H1 (cell line): ENCODE measurements around the gene KCNJ18. TPM values are rescaled to one million over a fixed set of nuclear protein-coding genes. Genes with fewer than 3 reads are reported as not detected.
"Not testable (repeated sequence)": the region's sequence is repeated elsewhere in the genome, so short reads cannot be mapped to it uniquely, and the experiment has no call there.

Source experiments
- CTCF ChIA-PET: fragments of 300-600 bp; sonication (Branson Sonifier 250); formaldehyde crosslinking; loops from one replicate; lab custom pipeline; 2021; ENCODE audit not compliant: partially characterized antibody; lab: Charles Lee
- POLR2A ChIA-PET: fragments of 300-600 bp; sonication (Branson Sonifier 250); formaldehyde crosslinking; loops from one replicate; lab custom pipeline; 2021; ENCODE audit warnings: inconsistent platforms; ENCODE audit not compliant: partially characterized antibody; lab: Charles Lee
- DNase-seq, 2 experiments: peaks; one replicate each; pipeline versions ENCODE4 v3.0.0 to v3.0.0-alpha.2; 2010 to 2022; ENCODE audit warnings: low spot score in 2 of 2, low read depth in 1 of 2, mixed read lengths in 1 of 2
- FAIRE-seq: peaks from 2 replicates; lab custom pipeline; 2011; peaks lifted over from hg19 to GRCh38; lab: Jason Lieb, UNC
- H2AFZ ChIP-seq: 2 replicates; pipeline ENCODE4 v1.8.1; 2012; ENCODE audit warnings: low read length, inconsistent platforms
- H2AK5ac ChIP-seq: 2 replicates; pipeline ENCODE4 v1.6.1; 2013; ENCODE audit warnings: low read depth, low read length
- H2BK120ac ChIP-seq: replicated peaks from 2 replicates; pipeline ENCODE3; 2013; ENCODE audit warnings: low read depth, low read length, inconsistent platforms
- H2BK12ac ChIP-seq: 2 replicates; pipeline ENCODE4 v1.6.1; 2013; ENCODE audit warnings: low read depth, low read length
- H2BK15ac ChIP-seq: 2 replicates; pipeline ENCODE4 v1.6.1; 2013; ENCODE audit warnings: low read length
- H2BK20ac ChIP-seq: 2 replicates; pipeline ENCODE4 v1.6.1; 2013; ENCODE audit warnings: low read length
- H2BK5ac ChIP-seq: 2 replicates; pipeline ENCODE4 v1.6.1; 2013; ENCODE audit warnings: low read depth, low read length
- H3K14ac ChIP-seq: 2 replicates; pipeline ENCODE4 v1.6.1; 2013; ENCODE audit warnings: inconsistent platforms; ENCODE audit not compliant: insufficient read length
- H3K18ac ChIP-seq: 2 replicates; pipeline ENCODE4 v1.6.1; 2013; ENCODE audit warnings: low read length; ENCODE audit errors: extremely low read depth
- H3K23ac ChIP-seq: 2 replicates; pipeline ENCODE4 v1.6.1; 2013; ENCODE audit warnings: inconsistent platforms; ENCODE audit not compliant: insufficient read length
- H3K23me2 ChIP-seq: 2 replicates; pipeline ENCODE4 v1.6.1; 2013; ENCODE audit warnings: low read depth, low read length
- H3K27ac ChIP-seq: 2 replicates; pipeline ENCODE4 v1.6.1; 2011; ENCODE audit warnings: low read depth, low read length, inconsistent platforms
- H3K27me3 ChIP-seq, 4 experiments: replicated peaks in 1 of 4; 1 replicate in 1 of 4; 2 replicates in 3 of 4; pipeline versions ENCODE4 v1.6.1 to v1.8.1; 2011 to 2013; ENCODE audit warnings: low read length in 3 of 4, mild to moderate bottlenecking in 3 of 4, inconsistent platforms in 2 of 4, mixed read lengths in 2 of 4, moderate library complexity in 1 of 4; ENCODE audit not compliant: control insufficient read depth in 3 of 4, insufficient read depth in 3 of 4; ENCODE audit errors: extremely low read depth in 1 of 4
- H3K36me3 ChIP-seq, 4 experiments: 2 replicates each; pipeline versions ENCODE4 v1.6.1 to v1.8.1; 2011 to 2013; ENCODE audit warnings: mild to moderate bottlenecking in 4 of 4, low read length in 3 of 4, moderate library complexity in 2 of 4, control low read depth in 1 of 4, inconsistent platforms in 1 of 4; ENCODE audit not compliant: insufficient read depth in 4 of 4, control insufficient read depth in 2 of 4
- H3K4ac ChIP-seq: replicated peaks from 2 replicates; pipeline ENCODE3; 2013; ENCODE audit warnings: low read length, low read depth, mixed read lengths, inconsistent platforms; ENCODE audit not compliant: insufficient read length
- H3K4me1 ChIP-seq, 4 experiments: replicated peaks in 1 of 4; 1 replicate in 1 of 4; 2 replicates in 3 of 4; pipeline versions ENCODE4 v1.6.1 to v1.8.1; 2011 to 2013; ENCODE audit warnings: low read length in 3 of 4, inconsistent platforms in 2 of 4, mixed read lengths in 1 of 4; ENCODE audit not compliant: insufficient read depth in 4 of 4, control insufficient read depth in 3 of 4
- H3K4me2 ChIP-seq, 2 experiments: 2 replicates each; pipeline versions ENCODE4 v1.6.1 to v1.8.1; 2011 to 2013; ENCODE audit warnings: low read depth in 2 of 2, low read length in 2 of 2, control low read depth in 1 of 2, inconsistent platforms in 1 of 2, mild to moderate bottlenecking in 1 of 2; ENCODE audit not compliant: insufficient read depth in 1 of 2
- H3K4me3 ChIP-seq, 4 experiments: fragments of 200-600, 300-600 bp in 1 of 4; sonication (generic), shearing (Covaris generic), sonication (Bioruptor Twin) in 1 of 4; 2 replicates each; pipeline versions ENCODE4 v1.5.1 to v1.8.1; 2011 to 2016; ENCODE audit warnings: low read length in 4 of 4, low read depth in 3 of 4, control low read depth in 2 of 4, inconsistent platforms in 2 of 4, mild to moderate bottlenecking in 2 of 4, mixed read lengths in 1 of 4, moderate library complexity in 1 of 4; ENCODE audit not compliant: insufficient read depth in 2 of 4; ENCODE audit errors: extremely low read depth in 1 of 4
- H3K56ac ChIP-seq: replicated peaks from 2 replicates; pipeline ENCODE3; 2013; ENCODE audit warnings: low read depth, mild to moderate bottlenecking, mixed read lengths, low read length, inconsistent platforms; ENCODE audit not compliant: insufficient read length
- H3K79me1 ChIP-seq: 2 replicates; pipeline ENCODE4 v1.6.1; 2013; ENCODE audit warnings: low read depth, low read length, control low read depth
- H3K79me2 ChIP-seq, 2 experiments: 2 replicates each; pipeline versions ENCODE4 v1.6.1 to v1.8.1; 2012 to 2013; ENCODE audit warnings: low read length in 2 of 2, mild to moderate bottlenecking in 2 of 2, inconsistent platforms in 1 of 2; ENCODE audit not compliant: insufficient read depth in 2 of 2, control insufficient read depth in 1 of 2
- H3K9ac ChIP-seq, 4 experiments: replicated peaks in 1 of 4; 1 replicate in 1 of 4; 2 replicates in 3 of 4; pipeline versions ENCODE4 v1.6.1 to v1.8.1; 2011 to 2013; ENCODE audit warnings: low read depth in 3 of 4, low read length in 3 of 4, control low read depth in 2 of 4, mild to moderate bottlenecking in 2 of 4, moderate library complexity in 2 of 4, inconsistent platforms in 1 of 4; ENCODE audit errors: extremely low read depth in 1 of 4
- H3K9me3 ChIP-seq, 2 experiments: 2 replicates each; pipeline versions ENCODE4 v1.6.1 to v1.8.1; 2012 to 2013; ENCODE audit warnings: mild to moderate bottlenecking in 2 of 2, moderate library complexity in 2 of 2, control low read depth in 1 of 2, inconsistent platforms in 1 of 2, low read depth in 1 of 2, low read length in 1 of 2, mixed read lengths in 1 of 2; ENCODE audit not compliant: insufficient read depth in 2 of 2
- H4K20me1 ChIP-seq, 2 experiments: replicated peaks in 1 of 2; 2 replicates each; pipeline versions ENCODE3 to v1.8.1; 2011 to 2013; ENCODE audit warnings: inconsistent platforms in 2 of 2, low read length in 2 of 2, mild to moderate bottlenecking in 1 of 2; ENCODE audit not compliant: insufficient read depth in 2 of 2, control insufficient read depth in 1 of 2
- H4K5ac ChIP-seq: 2 replicates; pipeline ENCODE4 v1.6.1; 2013; ENCODE audit warnings: low read length, low read depth, mixed read lengths, inconsistent platforms; ENCODE audit not compliant: insufficient read length
- H4K8ac ChIP-seq: 2 replicates; pipeline ENCODE4 v1.8.0; 2013; ENCODE audit warnings: mild to moderate bottlenecking, moderate library complexity, low read length, inconsistent platforms; ENCODE audit not compliant: insufficient read depth; ENCODE audit errors: extremely low read depth
- H4K91ac ChIP-seq: replicated peaks from 2 replicates; pipeline ENCODE3; 2013; ENCODE audit warnings: low read length, mixed read lengths, inconsistent platforms; ENCODE audit not compliant: insufficient read length
- WGBS, 2 experiments: shearing (Covaris generic) in 1 of 2; methylation state at CpG; one replicate each; pipeline versions ENCODE4 v1.1.6 to v1.1.7; 2013 to 2015; ENCODE audit warnings: low lambda C conversion rate in 2 of 2, mixed read lengths in 2 of 2, inconsistent platforms in 1 of 2, low coverage in 1 of 2, missing lambda C conversion rate in 1 of 2; ENCODE audit not compliant: insufficient replicate concordance in 2 of 2, insufficient coverage in 1 of 2, insufficient read length in 1 of 2; ENCODE audit errors: extremely low coverage in 1 of 2, missing lambda C conversion rate in 1 of 2; 5-methylcytosine and 5-hydroxymethylcytosine counted together
- polyA plus RNA-seq, 7 experiments: library from polyadenylated mRNA; depleted of rRNA in 3 of 7; stranded (reverse) in 5 of 7; unstranded in 2 of 7; fragments of >200 nt in 5 of 7; fragments of 200-250 nt in 2 of 7; gene quantifications; 1 replicate in 5 of 7; 2 replicates in 1 of 7; 4 replicates in 1 of 7; pipeline versions ENCODE4 v1.2.1 to v1.2.3, GENCODE V29; 2011 to 2013; ENCODE audit warnings: missing spikeins in 2 of 7, mixed read lengths in 2 of 7
- total RNA-seq: library from RNA; stranded (reverse); fragmentation: NEBNext Ultra II Directional; extraction: Animal tissue kit (Norgen Biotek cat#: 25700); gene quantifications from 2 replicates; pipeline ENCODE4 v1.2.1, GENCODE V29; 2021

The KCNJ18 gene
- total and polyA plus RNA-seq, 2 of the 8 experiments (the other 6 are each of a cell fraction or from before 2014, with no cell fraction given), result not detected

DNA sequence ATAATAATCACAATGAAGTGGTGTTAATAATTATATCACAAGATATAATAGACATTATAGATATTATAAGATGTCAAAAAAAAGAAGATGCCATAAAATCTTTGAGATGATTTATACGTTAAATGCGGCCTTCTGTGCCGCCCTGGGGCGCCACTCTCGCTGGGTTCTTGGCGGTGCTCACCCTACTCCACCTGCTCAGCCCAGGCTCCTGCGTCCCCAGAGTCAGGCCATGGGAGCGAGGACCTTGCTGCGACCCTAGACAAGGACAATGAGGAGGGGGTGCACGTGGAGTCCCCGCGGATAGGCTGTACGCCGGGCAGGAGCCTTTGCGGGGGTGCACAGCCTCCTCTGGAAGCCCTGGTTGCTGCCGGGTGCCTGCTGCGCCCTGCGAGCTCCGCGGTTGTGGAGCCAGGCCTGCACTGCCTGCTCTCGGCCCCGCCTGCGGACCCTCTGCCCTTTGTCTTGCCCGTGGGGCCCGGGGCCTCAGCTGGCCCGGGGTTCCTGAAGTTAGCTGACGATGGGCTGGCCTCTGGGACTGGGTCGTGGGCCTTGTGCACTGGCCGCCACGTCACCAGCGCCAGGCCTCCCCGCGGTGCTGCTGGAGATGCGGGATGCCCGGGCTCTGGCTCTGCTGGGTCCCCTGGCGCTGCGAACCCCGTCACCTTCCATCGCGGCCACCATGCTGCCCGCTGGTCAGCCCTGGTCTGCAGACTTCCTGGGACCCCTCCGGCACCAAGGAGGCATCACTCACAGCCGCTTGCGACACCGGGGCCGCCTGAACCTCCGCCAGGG is 35.6 kb upstream of the KCNJ18 start:
- H3K14ac ChIP-seq, H3K36me3 ChIP-seq, H2BK20ac ChIP-seq, H4K8ac ChIP-seq, H2BK120ac ChIP-seq, H2BK15ac ChIP-seq, H2AFZ ChIP-seq, H3K27ac ChIP-seq, H3K23ac ChIP-seq, H2BK12ac ChIP-seq, H3K79me2 ChIP-seq, H4K91ac ChIP-seq, H3K9ac ChIP-seq, H2BK5ac ChIP-seq, H3K4ac ChIP-seq, H3K27me3 ChIP-seq, H3K23me2 ChIP-seq, H4K20me1 ChIP-seq, H3K4me1 ChIP-seq, H3K4me3 ChIP-seq, H3K4me2 ChIP-seq, H4K5ac ChIP-seq, DNase-seq, POLR2A ChIA-PET, FAIRE-seq, H2AK5ac ChIP-seq, H3K79me1 ChIP-seq, H3K56ac ChIP-seq, H3K18ac ChIP-seq: not testable (repeated sequence)
- H3K9me3 ChIP-seq, result peaks cover 7 to 39% of the 10 kb centered on the region in 2 experiments; a peak in 3 of 4 replicates
- WGBS, 2 experiments, result 87% methylated on average over 46 of the region's 47 CpGs; no CpG with 5 or more reads in 1 of the 2 experiments
- CTCF ChIA-PET, result interaction anchor here (0.7 kb wide), 1 partner anchor 160 kb away, joined by 3 read pairs; no protein-coding TSS in a partner anchor
